HG02678 (cell line): Measurements from ENCODE around the gene ZFP2.
"Not testable (repeated sequence)": the region's sequence is repeated elsewhere in the genome, so short reads cannot be mapped to it uniquely, and the experiment has no call there.

ENCODE experiments used
- ATAC-seq: cut with Tn5 transposase; IDR thresholded peaks from one replicate; pipeline ENCODE4 v1.9.1; 2021; ENCODE audit warnings: mild to moderate bottlenecking, moderate library complexity; ENCODE audit not compliant: unreplicated experiment

Gene ZFP2

GRCh38 chr5:178895615-178896571 lies at the start of gene ZFP2:
ZFP2 (plus strand) TSS chr5:178895913; CDS start chr5:178931314, 35,401 bp downstream.
- peak; percentile 60 for ATAC-seq

- no peak for ATAC-seq
Observed at GRCh38 chr5:178849316-178849715, 46.4 kb upstream of the ZFP2 start.

- no peak for ATAC-seq
Observed at GRCh38 chr5:178851951-178852350, 43.8 kb upstream of the ZFP2 start.

DNA sequence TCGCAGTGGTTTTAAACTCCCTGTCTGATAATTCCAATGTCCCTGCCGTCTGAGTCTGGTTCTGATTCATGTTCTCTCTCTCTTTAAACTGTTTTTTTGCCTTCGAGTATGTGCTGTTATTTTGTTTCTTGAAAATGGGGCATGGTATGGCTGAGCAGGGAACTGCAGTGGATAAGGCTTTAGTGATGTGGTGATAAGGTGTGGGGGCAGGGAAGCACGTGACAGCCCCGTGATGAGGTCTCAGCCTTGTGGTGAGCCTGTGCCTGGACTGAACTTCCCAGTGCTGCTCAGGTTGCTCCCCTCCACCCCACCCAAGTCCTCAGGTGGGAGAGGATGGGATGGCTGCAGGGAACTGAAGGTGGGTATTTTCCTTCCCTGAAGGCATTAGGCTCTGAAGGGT lies 41.4 kb upstream of the ZFP2 start:
- ATAC-seq: no peak

GRCh38 chr5:178859625-178860521 lies 35.8 kb upstream of the ZFP2 start, which contains the start of gene ZNF354B:
ZNF354B (plus strand) TSS chr5:178859953; CDS start chr5:178861048, 1,095 bp downstream.
- peak; percentile 97 for ATAC-seq

DNA sequence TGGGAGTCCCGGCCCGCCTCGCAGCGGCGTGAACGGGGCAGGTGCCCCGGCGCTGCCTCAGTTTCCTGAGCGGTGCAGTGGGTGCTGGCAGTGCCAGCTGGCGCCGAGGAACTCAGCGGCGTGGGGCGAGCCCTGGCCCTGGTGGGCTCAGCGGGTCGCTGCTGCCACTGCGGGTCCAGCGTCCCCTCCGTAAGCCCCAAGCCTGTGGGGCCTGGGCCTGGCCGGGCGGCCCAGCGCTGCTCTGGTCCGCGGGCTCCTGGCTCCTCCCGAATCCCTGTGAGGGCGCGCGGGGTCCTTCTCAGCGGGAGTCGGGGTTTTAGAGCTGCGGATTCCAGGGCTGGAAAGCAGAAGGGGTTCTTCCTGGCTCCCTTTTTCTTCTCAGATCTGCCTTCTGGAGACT lies 35.1 kb upstream of the ZFP2 start:
- ATAC-seq: peak; percentile 2

DNA sequence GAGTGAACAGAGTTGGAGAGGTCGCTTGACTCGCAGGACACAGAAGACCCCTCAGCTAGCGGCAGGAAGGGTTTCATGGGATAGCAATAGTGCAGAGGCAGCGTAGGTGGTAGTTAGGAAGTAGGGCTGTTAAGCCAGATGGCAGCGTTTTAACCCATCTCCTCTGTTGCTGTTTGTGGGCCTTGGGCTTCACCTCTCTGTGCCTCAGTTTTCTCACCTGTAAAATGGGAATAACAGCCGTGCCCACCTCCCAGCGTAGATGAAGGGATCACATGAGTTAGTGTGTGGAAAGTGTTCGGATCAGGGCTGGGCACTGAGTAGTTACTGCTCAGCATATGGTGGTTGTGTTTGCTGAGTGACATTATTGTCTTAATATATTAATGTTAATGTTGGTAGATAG lies 34.1 kb upstream of the ZFP2 start:
- no peak for ATAC-seq

GRCh38 chr5:178866946-178867345 lies 28.8 kb upstream of the ZFP2 start:
- no peak for ATAC-seq

- no peak for ATAC-seq
Observed at GRCh38 chr5:178869577-178869976, 26.1 kb upstream of the ZFP2 start.

- no peak for ATAC-seq
Observed at GRCh38 chr5:178870411-178870810, 25.3 kb upstream of the ZFP2 start.

DNA sequence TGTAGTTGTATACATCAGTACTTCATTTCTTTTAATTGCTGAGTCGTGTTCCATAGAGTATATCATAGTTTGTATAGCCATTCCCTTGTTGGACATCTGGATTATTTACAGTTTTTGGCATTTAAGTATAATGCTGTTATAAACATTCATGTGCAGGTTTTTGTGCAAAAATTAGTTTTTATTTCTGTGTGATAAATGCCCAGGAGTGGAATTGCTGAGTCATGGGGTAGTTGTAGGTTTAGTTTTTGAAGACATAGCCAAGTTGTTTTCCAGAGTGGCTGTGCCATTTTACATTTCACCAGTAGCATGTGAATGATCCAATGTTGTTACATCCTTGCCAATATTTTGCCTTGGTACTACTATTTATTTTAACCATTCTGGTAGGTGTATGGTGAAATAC lies 23.4 kb upstream of the ZFP2 start:
- ATAC-seq: no peak

- not testable (repeated sequence) for ATAC-seq
Observed at GRCh38 chr5:178883115-178883694, 12.5 kb upstream of the ZFP2 start.

GRCh38 chr5:178883815-178884430 lies 11.8 kb upstream of the ZFP2 start:
- ATAC-seq: no peak

DNA sequence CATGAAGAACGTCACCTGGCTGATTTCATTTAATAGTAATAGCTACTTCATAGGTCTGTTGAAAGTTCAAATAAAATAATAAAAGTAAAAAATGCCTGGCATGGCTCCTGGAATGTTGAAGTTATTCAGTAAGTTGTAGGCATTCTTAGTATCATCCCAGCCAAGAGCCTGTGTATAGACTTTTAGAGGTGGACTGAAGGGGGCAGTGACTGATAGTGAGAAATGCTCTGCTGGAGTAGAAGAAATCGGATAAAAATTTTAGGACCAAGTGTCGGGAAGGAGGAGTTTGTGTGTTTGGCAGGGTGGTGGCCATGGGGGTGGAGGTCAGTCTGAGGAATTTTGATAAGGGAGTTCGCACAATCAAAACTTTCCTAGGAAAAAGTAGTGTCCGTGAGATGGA lies 3.6 kb downstream of the ZFP2 start:
- no peak for ATAC-seq

DNA sequence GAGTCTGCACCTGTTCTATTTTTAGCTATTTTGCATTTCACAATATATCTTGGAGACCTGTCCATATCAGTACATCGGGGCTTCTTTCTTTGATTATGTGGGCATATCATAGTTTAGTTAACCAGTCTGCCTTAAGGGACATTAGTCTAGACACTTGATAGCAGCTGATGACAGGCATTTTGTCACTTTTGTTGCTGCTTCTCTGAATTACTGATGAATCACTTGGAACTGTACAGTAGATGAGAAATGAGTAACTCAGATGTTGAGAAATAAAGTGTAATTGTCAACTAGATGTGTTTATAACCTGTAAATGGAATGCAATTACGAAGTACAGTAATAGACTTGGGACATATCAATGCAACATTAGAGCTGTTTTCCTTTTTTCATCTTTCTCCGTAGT lies 7.1 kb downstream of the ZFP2 start:
- no peak for ATAC-seq

DNA sequence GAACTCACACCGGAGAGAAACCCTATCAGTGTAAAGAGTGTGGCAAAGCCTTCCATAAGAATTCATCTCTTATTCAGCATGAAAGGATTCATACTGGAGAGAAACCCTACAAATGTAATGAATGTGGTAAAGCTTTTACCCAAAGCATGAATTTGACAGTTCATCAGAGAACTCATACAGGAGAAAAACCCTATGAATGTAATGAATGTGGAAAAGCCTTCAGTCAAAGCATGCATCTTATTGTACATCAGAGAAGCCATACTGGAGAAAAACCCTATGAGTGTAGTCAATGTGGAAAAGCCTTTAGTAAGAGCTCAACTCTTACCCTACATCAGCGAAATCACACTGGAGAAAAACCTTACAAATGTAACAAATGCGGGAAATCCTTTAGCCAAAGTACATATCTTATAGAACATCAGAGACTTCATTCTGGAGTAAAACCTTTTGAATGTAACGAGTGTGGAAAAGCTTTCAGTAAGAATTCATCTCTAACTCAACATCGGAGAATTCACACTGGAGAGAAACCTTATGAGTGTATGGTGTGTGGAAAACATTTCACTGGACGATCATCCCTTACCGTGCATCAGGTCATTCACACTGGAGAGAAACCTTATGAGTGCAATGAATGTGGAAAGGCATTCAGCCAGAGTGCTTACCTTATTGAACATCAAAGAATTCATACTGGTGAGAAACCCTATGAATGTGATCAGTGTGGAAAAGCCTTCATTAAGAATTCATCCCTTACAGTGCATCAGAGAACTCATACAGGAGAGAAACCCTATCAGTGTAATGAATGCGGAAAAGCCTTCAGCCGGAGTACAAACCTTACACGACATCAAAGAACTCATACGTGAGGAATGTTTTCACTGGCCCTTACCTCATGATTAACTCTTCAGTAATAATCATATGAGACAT lies 36.4 kb downstream of the ZFP2 start:
- ATAC-seq: no peak

DNA sequence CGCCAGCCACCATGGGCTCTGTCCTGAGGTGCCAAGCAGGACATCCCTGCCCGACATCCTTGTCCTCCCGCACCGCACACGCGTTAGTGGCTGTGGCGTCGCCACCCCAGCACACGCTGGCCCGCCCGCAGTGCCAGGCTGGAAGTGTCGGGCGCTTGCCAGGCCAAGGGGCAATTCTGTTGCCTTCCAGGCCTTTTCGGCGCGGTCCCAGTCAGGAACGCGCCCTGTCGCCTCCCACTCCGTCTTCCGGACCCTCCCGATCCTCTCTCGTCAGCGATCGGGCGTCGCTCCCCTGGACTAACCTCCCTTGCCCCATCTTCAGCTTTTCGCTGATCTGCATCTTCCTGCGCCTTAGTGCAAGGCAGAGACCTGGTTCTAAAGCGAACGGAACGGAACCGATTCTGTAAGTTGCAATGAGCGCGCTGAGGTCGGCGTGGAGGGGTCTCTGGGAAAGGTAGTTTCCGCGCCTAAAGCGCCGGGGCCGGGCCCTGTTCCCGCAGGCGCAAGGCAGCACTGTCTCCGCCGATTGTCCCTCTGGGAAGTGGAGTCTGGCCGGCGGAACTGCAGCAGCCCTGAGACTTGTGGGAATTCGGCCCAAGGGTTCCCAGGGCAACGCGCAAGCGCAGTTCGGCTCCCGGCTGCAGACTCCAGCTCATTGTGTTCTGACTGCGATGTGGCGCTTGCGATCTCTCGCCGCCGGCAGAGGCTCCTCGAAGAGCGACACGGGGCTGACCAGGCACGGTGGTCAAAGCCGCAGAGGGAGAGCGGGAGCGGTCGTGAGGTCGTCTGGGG lies 45.1 kb downstream of the ZFP2 start, which contains the start of gene ZNF454:
Gene ZNF454 (plus strand): TSS at position 630 of the 792 bp plus-strand sequence. CDS start 1,594 bp downstream, outside the sequence.
- ATAC-seq: no peak

GRCh38 chr5:178941361-178941760 lies 45.6 kb downstream of the ZFP2 start:
- ATAC-seq: no peak
